Activated CD4-positive, alpha-beta T cell treated with anti-CD3 and anti-CD28 coated beads for 1 hour (primary cell): ENCODE data around the gene CST11.

ENCODE experiments used
- DNase-seq: peaks from one replicate; pipeline ENCODE4 v3.0.0-alpha.2; 2020

Gene CST11

DNA sequence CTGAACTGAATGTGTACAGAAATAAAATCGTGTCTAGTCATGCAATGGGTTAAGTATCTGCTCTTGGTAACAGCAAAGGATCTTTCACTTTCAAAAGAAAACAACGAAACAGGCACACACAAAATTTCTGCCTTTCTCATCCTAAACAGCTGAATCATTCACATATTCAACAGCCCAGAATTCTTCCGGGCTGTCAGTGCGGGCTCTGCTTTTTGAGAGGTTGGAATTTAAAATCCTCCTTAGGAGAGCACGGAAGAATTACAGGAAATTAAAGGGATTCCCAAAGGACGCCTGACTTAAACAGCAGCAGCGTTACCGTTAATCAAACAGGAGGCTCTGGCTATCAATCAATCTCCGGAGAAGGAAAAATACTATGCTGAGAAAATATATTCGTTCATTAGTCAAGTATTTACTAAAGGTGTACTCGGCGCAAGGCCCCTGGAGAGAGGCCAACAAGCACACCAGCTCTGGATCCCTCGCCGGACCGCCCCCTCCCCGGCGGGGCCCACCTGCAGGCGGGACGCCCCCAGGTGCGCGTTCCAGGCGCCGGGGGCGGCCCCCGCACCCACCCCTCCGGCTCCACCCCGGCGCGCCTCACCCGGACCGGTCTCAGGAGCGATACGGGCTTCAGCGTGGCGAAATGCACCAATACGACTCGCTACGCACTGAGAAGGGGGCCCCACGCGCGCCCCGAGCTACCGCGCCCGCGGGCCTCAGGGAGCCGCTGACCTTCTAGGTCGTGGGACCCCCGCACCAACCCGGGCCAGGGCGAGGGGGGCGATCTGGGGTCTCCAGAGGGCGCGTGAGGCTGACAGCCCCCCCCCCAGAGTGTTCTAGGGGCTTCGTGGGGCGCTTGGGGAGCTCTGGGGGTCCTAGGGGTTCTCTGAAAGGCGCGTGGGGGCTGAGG, 32.4 kb downstream of the CST11 start:
- peak; percentile 15 for DNase-seq

DNA sequence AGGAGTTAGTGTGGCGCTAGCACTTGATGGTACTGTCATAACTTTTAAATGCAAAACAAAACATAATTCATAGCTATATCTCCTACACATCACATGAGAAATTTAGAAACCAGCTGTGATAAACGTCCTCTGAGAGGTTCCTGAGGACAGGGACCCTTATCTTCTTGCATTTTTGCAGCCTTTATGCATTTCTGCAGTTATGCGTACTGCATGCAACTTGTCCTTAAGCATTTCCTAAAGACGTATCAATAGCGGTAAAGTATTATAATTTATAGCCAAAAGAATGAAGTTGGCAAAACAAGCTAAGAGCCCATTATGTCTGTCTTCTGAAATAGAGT, 33.0 kb downstream of the CST11 start:
- DNase-seq = no peak

GRCh38 chr20:23417861-23418260, 34.8 kb downstream of the CST11 start:
- no peak for DNase-seq

DNA sequence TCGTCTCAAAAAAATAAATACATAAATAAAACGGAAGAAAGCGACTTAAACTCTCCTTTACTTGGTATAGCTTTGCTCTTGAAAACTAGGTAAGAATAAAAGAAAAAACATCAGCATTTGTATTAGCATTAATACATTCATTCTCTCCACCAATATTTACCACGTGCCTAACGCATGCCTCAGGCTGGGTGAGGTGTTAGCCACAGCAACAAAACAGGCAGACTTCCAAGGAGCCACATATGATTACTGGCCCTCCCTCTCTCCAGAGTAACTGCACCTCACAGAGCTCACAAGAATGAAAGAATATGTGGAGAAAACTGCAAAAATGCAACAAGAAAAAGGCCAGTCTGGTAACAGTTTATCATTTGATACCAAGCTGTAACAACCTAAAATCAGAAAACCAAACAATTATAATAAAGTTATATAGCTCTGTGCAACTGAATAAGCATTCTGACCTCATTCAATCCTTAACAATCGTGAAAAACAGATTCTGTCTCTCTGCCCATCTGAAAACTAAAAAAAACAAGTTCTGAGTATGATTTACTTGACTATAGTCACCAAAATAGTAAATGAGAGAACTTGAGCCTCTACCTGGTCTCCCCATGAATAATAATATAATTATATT, 36.6 kb downstream of the CST11 start:
- no peak for DNase-seq

- DNase-seq = no peak
These were observed 37.1 kb downstream of the CST11 start for GRCh38 chr20:23415555-23415954.

DNA sequence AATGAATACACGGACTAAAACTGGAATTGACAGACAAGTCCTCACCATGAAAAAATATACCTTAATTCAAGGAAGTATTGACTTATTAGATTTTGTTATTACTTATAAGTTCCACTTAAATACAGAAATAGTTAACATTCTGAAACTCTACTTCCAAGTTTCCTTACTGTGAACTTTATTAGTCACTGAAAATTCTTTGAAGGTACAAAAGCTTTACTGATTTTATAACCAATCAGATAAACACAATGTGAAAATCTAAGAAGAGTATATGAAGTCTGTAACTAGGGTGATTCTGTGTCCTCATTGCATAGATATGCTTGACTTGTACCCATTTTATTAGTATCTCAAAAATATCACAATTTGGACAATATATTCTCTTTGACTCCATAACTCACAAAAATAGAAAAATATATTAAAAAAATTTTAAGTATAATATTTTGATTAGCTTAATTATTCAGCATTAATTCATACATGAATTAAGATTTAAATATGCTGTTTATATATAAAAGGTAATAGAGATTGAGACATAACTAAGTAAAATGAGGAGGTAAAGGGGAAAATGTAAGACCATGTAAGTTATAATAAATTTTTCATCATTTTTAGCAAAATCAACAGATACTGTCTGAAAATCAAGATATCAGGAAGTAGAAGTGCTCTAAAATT, 38.0 kb downstream of the CST11 start:
- DNase-seq = no peak

- no peak for DNase-seq
These were observed 38.7 kb downstream of the CST11 start for GRCh38 chr20:23413862-23414422.

DNA sequence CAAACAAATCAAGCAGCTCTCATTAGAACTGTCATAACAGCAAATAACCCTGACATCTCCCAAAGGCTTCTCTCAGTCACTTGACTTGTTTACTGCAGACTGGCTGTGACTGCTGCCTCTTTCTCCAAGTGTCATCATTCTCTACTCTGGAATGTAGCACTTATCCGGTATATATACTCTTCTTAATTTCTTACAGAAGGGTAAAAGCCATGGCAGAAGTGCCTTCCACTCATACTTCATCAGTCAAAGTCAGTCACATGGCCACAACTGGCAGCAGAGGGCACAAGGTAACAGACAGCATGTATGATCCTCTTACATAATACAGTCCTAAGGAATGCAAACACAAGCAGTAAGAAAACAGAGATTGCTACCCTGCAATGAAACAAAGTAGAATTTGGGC, 40.6 kb downstream of the CST11 start:
- DNase-seq = no peak

DNA sequence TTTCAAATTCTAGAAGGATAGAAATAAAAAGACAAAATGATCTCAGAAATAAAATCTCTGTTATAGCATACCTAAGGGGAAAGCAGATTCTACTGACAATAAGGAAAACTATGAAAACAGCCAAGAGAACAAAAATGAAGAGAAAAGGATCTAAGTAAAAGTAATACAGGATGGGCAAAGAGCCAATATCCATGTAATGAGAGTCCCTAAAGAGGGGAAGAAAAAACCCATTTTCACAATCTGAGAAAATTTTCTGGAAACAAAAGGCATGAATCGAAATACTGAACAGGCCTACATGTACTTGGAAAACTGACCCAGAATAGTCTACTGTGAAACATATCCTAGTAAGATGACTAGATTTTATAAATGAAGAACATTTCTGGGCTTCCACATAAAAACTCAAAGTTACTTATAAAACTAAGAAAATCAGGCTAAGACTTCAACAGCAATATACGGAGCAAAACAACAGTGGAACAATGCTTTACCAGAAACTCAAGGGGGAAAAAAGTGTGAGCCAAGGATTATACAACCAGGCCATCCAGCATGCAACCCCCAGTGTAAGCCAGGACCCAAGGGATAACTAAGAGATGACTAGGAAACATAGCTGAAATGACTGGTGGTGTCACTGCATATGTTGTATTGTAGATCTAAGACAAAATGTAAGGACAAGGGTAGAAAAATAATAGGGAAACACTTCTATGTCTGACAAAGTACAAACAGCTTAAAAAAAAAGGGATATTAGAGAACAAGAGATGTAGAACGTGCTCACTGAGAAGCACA, 41.6 kb downstream of the CST11 start:
- no peak for DNase-seq

- DNase-seq = no peak
These were observed 42.9 kb downstream of the CST11 start for GRCh38 chr20:23409800-23410199.

GRCh38 chr20:23408957-23409356, 43.7 kb downstream of the CST11 start:
- no peak for DNase-seq

GRCh38 chr20:23407781-23408464, 44.8 kb downstream of the CST11 start:
- no peak for DNase-seq

DNA sequence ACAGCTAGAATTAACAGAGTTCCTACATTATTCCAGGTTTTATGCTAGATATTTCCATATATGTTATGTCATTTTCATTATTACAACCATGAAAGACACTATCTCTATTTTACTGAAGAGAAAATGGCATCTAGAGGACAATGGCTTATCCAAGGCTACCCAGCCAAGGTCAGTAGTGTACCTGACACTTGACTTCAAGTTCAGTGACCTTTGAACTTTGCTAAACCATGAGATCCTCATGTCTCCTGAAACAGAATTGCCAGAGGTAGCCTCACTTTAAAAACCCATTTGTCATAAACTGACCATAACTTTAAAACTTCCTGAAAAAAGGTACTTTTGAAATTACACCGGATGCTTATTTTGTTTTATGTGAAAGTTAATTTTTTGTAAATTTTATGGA, 45.8 kb downstream of the CST11 start:
- DNase-seq = no peak

- no peak for DNase-seq
These were observed 48.5 kb downstream of the CST11 start for GRCh38 chr20:23404196-23404595.

DNA sequence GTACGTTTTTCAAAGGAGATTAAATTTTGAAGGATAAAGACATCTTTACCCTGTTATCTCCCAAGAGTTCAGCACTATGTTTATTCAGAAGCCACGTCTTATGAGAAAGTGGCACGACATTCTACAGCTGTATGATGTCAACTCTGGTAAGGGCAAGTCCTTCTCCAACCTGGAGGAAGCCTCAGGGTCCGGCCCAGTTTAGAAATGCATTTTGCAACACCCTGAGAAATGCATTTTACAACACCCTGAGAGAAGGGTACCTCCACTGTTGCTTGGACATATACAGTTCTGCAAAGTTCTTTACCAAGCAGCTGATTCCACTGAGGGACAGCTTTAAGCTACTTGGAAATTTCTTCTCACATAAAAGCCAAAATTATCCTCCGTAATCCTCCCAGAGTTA, 48.9 kb downstream of the CST11 start:
- DNase-seq = no peak

GRCh38 chr20:23401051-23401450, 51.6 kb downstream of the CST11 start:
- DNase-seq = no peak
